Stimulated activated CD8-positive, alpha-beta memory T cell treated with anti-CD3 and anti-CD28 coated beads, Interleukin-7, amount 100 ng/mL, for 1 hour (primary cell): Measurements from ENCODE around the gene EMC1.
"Not testable (repeated sequence)": the region's sequence is repeated elsewhere in the genome, so short reads cannot be mapped to it uniquely, and the experiment has no call there.

ENCODE experiments used
- DNase-seq, 2 donors: peaks; one replicate each; pipeline ENCODE4 v3.0.0-alpha.2; 2020; ENCODE audit warnings: low read depth in 2 of 2

The EMC1 gene

DNA sequence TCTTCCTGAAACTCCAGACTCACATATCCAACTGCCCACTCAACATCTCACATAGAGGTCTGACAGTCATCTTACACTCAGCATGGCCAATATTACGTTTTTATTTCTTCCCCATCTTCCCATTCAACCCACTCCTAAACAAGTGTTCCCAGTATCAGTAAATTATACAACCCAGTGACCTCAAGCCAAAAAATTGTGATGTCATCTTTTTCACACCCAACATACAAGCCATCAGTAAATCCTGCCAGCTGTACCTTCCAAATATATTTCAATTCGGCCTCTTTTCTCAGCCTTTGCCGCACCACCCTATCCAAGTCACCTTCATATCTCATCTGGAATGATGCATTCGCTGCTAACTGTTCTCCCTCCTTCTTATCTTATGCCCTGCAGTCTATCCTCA is 60.9 kb downstream of the EMC1 start:
- no peak for DNase-seq

DNA sequence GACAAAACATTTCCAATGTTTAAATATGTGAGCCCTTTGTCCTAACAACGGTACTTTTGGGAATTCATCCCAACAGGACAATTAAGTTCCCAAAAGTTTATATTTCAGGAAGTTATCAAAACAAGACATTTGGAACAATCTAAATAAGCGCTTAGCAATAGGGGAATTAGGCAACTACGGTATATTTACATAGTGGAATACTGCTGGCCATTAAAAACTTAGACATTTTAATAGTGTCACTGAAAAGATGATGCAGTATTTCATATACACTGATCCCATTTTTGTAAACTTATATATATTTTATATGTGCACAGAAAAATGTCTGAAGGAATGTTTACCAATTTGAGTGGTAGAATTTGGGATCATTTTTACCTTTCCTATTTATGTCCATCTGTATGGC is 62.1 kb downstream of the EMC1 start:
- DNase-seq: no peak

DNA sequence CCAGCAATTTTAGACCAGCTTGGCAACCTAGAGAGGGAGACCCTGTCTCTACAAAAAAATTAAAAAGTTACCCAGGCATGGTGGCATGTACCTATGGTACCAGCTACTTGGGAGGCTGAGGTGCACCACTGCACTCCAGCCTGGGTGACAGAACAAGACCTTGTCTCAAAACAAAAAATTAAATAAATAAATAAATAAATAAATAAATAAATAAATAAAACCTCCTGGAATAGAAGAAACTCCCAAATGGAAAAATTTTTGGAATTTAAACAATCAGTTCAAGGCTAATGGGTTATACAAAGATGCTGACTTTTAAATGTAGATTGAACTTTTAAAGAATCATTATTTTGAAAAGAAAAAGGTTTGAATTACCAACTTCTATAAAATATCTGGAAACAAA is 63.5 kb downstream of the EMC1 start:
- no peak for DNase-seq

DNA sequence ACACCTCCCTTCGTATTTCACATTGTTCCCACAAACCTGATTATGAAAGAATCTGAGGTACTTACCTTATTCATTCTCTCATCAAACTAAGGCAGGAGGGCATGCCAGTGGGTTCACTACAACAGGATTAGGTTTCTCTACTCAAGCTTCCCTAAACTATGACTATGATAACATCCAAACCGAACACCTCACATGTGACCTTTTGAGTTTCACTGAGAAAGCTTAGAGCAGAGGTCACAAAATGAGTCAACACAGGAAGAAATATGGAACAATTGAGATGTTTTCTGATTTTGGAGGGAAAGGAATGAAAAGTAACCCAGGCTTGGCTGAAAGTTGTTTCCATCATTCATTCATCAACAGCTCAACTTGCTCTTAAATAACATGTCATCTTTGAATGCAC is 65.3 kb downstream of the EMC1 start:
- DNase-seq: no peak

DNA sequence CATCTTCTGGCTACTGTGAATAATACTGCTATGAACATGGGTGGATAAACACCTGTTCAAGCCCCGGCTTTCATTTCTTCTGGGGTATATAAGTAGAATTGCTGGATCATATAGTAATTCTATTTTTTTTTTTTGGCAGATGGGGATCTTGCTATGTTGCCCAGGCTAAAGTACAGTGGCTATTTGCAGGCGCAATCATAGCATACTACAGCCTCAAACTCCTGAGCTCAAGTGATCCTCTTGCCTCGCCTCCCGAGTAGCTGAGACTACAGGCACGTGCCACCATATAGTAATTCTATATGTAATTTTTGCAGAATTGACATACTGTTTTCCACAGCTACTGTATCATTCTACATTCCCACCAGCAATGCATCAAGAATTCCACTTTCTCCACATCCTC is 69.1 kb downstream of the EMC1 start:
- DNase-seq: no peak

DNA sequence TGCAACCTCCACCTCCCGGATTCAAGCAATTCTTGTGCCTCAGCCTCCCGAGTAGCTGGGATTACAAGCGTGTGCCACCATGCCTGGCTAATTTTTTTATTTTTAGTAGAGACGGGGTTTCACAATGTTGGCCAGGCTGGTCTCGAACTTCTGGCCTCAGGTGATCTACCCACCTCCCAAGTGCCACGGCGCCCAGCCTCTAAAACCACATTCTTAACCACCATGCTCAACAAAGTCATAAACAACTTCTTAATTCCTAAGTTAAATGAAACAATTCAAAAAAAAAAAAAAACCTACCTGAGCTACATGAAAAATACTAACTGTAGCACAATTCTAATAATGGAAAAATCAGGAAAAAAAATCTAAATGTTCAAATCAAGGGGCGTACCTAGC is 71.1 kb downstream of the EMC1 start:
- not testable (repeated sequence) for DNase-seq

DNA sequence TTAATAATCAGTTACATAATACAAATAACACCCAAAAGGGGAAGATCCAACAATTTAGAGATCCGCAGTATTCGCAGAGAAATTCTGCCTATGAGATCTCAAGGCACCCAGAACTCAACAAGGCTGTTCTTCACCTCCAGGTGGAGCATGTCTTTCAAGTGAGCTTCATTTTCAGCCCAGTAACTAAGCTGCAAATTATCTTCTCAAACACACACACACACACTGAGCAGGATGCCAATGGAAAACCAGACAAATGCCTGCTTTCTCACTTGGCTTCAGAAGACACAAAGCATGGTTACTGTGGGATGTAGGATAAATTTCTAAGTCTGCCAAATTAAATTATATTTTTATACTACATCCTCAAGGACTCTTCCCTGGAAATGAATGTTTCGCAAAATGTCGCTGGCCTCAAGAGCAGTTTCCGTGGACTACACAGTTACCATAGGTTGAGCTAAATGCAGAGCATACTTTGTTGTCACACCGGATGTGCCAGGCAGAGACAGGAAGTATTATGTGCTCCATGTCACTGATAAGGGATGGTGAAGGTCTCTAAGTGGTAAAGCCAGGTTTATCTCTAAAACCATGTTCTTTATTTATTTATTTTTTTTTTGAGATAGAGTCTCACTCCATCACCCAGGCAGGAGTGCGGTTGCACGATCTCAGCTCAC is 71.6 kb downstream of the EMC1 start:
- no peak for DNase-seq

DNA sequence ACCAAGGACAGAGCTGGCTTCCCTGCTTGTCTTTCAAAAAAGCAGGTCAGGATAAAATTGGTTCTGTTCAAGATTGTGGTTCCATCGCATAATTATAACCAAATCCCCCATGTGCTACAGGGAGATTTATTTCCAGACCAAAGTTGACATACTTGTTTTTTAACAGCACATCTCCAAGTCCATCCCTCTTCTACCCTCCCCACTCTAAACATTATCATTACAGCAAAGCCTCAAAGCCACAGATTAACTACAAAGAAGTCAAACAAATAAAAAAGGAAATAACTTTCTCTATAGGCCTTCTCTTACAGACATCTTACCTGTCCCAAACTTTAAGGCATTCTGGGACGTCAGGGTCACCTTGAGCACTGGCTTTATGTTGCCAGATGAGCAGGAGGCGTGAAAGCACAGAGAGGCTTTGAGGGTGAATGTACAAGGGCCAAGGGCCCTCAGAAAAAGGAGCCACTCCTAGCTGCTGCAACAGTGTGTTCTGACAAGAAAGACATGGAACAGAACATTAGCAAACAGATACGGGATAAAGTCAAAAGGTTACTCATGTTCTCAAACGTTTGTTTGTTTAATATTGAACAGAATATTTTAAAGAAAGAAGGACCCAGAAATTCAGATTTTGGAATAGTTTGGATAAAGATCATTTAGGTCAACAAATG is 72.5 kb downstream of the EMC1 start:
- no peak for DNase-seq

DNA sequence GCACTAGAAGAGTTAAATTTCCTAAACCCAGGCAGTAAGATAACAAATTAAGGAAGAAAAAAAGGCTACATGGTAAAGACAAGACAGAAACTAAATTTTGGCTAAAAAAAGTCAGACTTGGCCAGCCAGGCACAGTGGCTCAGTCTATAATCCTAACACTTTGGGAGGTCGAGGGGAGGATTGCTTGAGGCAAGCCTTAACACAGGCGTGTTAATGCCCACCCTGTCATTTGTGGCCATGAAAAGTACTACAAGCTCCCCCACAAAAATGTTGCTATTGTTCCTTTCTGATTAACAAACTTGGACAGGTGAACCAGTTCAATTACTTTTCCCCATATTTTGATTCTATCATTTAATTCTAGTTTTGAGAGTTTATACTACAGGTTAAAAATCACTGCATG is 73.5 kb downstream of the EMC1 start:
- no peak for DNase-seq

DNA sequence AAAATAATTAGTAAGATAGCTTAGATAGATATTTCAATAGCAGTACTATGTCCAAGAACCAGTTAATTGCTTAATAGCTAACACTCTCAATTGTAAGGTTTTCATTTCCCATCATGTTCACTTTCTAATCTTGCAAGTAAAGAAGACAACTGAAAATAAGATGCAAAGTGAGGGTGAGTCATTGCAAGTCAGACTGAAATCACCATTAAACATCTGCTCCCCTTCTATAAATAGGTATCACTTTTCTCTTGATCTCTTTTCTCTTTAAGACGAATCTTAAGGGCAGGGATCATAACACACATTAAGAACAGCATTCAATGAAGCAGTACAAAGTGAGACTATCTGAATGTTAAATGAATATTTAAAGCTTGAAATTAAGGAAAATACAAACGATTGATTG is 81.7 kb downstream of the EMC1 start:
- no peak for DNase-seq

DNA sequence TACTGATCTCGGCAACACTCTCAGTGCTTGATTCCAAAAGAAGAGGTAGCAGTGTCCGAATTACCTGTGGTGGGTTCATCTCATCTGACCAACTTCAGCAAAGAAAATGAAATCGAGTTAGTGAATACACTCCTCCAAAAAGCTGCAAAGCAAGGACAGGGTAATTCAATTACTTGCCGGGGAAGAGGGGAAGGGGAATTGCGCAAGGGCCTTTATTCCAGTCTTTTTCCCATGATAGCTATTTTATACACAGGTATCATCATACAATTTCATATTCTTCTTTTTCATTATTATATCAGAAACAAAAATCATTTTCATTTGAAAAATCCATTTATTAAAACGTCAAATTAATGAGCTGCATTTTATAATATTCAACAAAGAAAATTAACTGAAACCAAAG is 84.2 kb downstream of the EMC1 start:
- DNase-seq: no peak

DNA sequence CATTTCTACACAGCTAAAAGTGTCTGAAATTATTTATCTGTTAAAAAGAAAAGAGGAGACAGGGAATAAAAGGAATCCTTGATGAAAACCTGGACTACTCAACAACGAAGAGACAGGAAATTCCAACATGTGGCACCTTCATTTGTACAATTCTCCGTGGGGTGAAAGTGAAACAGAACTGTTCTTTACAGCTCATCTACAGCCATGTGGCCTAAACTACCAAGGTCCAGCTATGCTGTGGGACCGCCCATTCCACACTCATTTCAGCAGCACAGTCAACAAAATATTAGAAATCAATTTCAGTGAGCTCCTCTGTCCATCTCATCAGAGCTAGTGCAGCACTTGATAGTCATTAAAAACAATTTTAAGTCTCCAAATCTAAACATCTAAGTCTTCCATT is 85.3 kb downstream of the EMC1 start:
- no peak for DNase-seq
